MM.1S (cell line): ENCODE measurements around the gene RPS14.

Source experiments
- DNase-seq: peaks from one replicate; pipeline ENCODE4 v3.0.0-alpha.2; 2015
- H2AFZ ChIP-seq: fragments of 300-600 bp; sonication (generic); 2 replicates; pipeline ENCODE4 v1.6.0; 2016; ENCODE audit warnings: antibody characterized with exemption, low read length
- H3F3A ChIP-seq: fragments of 300-600 bp; sonication (generic); 2 replicates; pipeline ENCODE4 v1.6.1; 2016; ENCODE audit warnings: mild to moderate bottlenecking, antibody characterized with exemption, low read length, moderate library complexity, mixed read lengths; ENCODE audit not compliant: insufficient read depth
- H3K27ac ChIP-seq: fragments of 300-600 bp; sonication (generic); 2 replicates; pipeline ENCODE4 v1.5.1; 2016; ENCODE audit warnings: mild to moderate bottlenecking, low read length
- H3K27me3 ChIP-seq: fragments of 300-600 bp; sonication (generic); replicated peaks from 2 replicates; pipeline ENCODE4 v1.6.0; 2016; ENCODE audit warnings: low read length; ENCODE audit not compliant: insufficient read depth
- H3K36me3 ChIP-seq: fragments of 300-600 bp; sonication (generic); replicated peaks from 2 replicates; pipeline ENCODE4 v1.6.1; 2016; ENCODE audit warnings: mild to moderate bottlenecking, low read length, mixed read lengths; ENCODE audit not compliant: insufficient read depth
- H3K4me1 ChIP-seq: fragments of 300-600 bp; sonication (generic); 2 replicates; pipeline ENCODE4 v1.6.1; 2016; ENCODE audit warnings: low read length, mixed read lengths
- H3K4me2 ChIP-seq: fragments of 300-600 bp; sonication (generic); 2 replicates; pipeline ENCODE4 v1.6.0; 2016; ENCODE audit warnings: low read depth, low read length
- H3K4me3 ChIP-seq: fragments of 300-600 bp; sonication (generic); 2 replicates; pipeline ENCODE4 v1.5.1; 2016; ENCODE audit warnings: low read length, mixed read lengths
- H3K79me2 ChIP-seq: fragments of 300-600 bp; sonication (generic); 2 replicates; pipeline ENCODE4 v1.6.1; 2016; ENCODE audit warnings: mixed run types, low read length, mixed read lengths
- H3K9ac ChIP-seq: fragments of 300-600 bp; sonication (generic); 2 replicates; pipeline ENCODE4 v1.6.1; 2016; ENCODE audit warnings: low read length, mixed read lengths
- H3K9me2 ChIP-seq: fragments of 300-600 bp; sonication (generic); replicated peaks from 2 replicates; pipeline ENCODE4 v1.6.1; 2016; ENCODE audit warnings: mild to moderate bottlenecking, low read length, mixed read lengths; ENCODE audit not compliant: insufficient read depth
- H3K9me3 ChIP-seq: fragments of 300-600 bp; sonication (generic); replicated peaks from 2 replicates; pipeline ENCODE4 v1.6.1; 2016; ENCODE audit warnings: mild to moderate bottlenecking, low read length, mixed read lengths; ENCODE audit not compliant: insufficient read depth
- H4K20me1 ChIP-seq: fragments of 300-600 bp; sonication (generic); 2 replicates; pipeline ENCODE4 v1.6.1; 2016; ENCODE audit warnings: mild to moderate bottlenecking, low read length, moderate library complexity, mixed read lengths; ENCODE audit not compliant: insufficient read depth
- EZH2 ChIP-seq: fragments of 300-600 bp; sonication (generic); optimal IDR thresholded peaks from 2 replicates; pipeline ENCODE3; 2017; ENCODE audit warnings: low read depth, mild to moderate bottlenecking, antibody characterized with exemption, low read length, mixed read lengths
- EZH2phosphoT487 ChIP-seq: fragments of 300-600 bp; sonication (generic); IDR thresholded peaks from 2 replicates; pipeline ENCODE4 v1.6.1; 2018; ENCODE audit warnings: antibody characterized with exemption, low read length
- TF ChIP-seq, protein P1 (sequence below): fragments of 300-600 bp; sonication (generic); IDR thresholded peaks from 2 replicates; pipeline ENCODE4 v1.5.1; 2016; ENCODE audit warnings: antibody characterized with exemption, low read length, mixed read lengths

The RPS14 gene

DNA sequence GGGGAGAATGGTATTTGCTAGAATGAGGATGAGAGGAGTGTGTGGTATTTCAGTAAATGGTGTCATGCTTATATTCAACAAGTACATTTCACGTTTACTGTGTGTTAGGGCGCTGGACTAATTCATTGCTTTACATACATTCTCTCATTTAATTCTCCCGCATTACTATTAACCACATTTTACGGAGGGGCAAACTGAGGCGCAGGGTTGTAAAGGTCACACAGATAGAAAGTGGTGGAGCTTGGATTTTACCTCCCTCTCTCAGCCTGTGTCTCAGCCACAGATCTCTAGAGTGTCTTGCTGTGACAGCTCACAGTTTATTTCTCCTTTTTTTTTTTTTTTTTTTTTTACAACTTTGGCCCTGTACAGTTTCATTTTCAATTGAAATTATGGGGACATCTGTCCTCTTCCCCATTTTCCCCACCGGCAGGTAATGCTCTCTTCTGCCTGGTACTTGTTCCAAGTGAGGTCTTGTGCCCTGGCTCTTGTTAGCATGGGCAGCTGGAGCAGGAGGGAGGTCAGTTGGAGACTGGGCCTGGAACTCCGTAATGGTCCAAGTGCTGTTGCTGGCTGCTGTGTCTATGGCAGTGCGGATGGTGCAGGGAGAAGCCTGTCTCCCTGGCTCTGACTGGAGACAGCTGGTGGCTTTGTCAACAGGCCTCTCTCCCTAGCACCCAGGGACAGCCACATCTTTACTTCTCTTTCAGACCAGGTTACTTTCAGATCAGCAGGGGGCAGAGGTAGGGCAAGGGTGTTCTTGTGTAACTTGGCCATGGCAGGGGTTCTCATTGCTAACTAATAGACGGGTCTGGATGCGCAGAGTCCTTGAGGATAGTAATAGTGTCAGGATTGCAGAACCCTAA lies 37.9 kb upstream of the RPS14 start:
- Histone ChIP-seq H3K79me2 (peaks cover 53% of the 10 kb centered on the region), H3K4me2 (peak overlapping the region; percentile 71), H4K20me1 (no peaks in the 10 kb centered on the region), H3K9ac (peak overlapping the region; percentile 85), H3K9me3 (no peaks in the 10 kb centered on the region), H3K4me3 (peak overlapping the region; percentile 88), H3F3A (peaks cover 8% of the 10 kb centered on the region), H3K27ac (peak overlapping the region; percentile 38; the same call in 1 of the 2 replicates), H3K9me2 (no peaks in the 10 kb centered on the region), H3K4me1 (peaks cover 34% of the 10 kb centered on the region), H3K36me3 (no peaks in the 10 kb centered on the region), H3K27me3 (no peaks in the 10 kb centered on the region), H2AFZ (peak overlapping the region; percentile 96)
- DNase-seq: peak; percentile 27
- no peak for TF ChIP-seq EZH2
- TF ChIP-seq, protein P1, sequence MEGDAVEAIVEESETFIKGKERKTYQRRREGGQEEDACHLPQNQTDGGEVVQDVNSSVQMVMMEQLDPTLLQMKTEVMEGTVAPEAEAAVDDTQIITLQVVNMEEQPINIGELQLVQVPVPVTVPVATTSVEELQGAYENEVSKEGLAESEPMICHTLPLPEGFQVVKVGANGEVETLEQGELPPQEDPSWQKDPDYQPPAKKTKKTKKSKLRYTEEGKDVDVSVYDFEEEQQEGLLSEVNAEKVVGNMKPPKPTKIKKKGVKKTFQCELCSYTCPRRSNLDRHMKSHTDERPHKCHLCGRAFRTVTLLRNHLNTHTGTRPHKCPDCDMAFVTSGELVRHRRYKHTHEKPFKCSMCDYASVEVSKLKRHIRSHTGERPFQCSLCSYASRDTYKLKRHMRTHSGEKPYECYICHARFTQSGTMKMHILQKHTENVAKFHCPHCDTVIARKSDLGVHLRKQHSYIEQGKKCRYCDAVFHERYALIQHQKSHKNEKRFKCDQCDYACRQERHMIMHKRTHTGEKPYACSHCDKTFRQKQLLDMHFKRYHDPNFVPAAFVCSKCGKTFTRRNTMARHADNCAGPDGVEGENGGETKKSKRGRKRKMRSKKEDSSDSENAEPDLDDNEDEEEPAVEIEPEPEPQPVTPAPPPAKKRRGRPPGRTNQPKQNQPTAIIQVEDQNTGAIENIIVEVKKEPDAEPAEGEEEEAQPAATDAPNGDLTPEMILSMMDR: peak; percentile 34

DNA sequence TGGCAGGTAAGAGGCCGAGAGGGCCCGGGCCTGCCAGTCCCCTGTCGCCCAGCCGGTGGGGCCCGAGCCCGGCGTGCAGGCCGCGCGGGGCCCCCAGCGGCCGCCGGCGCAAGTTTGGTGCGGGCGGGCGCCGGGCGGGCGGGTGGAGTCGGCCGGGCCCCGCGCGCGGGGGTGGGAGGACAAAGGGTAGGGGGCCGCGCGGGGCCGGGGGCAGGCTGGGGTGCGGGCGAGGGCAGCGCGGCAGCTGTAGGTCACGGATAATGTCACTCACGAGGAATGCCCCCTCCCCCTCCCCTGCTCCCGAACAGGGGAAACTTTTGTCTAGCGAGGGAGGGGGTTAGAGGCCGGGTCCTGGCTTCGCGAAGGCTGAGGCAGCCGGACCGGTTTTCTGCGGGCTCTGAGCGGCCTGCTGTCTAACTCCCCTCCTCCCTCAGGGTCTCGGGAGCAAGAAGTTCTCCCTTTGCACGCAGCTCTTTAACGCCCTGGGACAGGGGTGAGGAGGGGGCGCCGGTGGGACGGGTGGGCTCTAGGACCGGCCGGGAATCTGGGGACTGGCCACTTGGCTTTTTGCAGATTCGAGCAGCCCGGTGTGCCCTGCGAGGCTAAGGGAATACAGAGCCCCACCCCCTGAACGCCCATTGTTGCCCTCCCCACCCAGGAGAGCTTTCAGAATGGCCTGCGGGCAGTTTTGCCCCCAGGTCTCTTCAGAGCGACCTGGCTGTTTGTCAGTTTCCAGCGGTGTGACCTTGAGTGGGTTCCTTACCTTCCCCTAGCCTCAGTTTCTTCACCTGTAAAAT lies 37.1 kb upstream of the RPS14 start:
- H3K27ac ChIP-seq: peak overlapping the region; percentile 38; the same call in 1 of the 2 replicates
- peaks cover 34% of the 10 kb centered on the region for H3K4me1 ChIP-seq
- no peaks in the 10 kb centered on the region for H3K9me2 ChIP-seq
- H3K27me3 ChIP-seq: no peaks in the 10 kb centered on the region
- H3K9me3 ChIP-seq: no peaks in the 10 kb centered on the region
- H3K4me3 ChIP-seq: peak overlapping the region; percentile 88
- H3K79me2 ChIP-seq: peaks cover 47% of the 10 kb centered on the region
- H3F3A ChIP-seq: peaks cover 8% of the 10 kb centered on the region
- TF ChIP-seq, protein P1: no peak
- peak overlapping the region; percentile 96 for H2AFZ ChIP-seq
- H4K20me1 ChIP-seq: no peaks in the 10 kb centered on the region
- H3K4me2 ChIP-seq: peak overlapping the region; percentile 71
- peak; percentile 56 for DNase-seq
- H3K36me3 ChIP-seq: no peaks in the 10 kb centered on the region
- H3K9ac ChIP-seq: peak overlapping the region; percentile 85

DNA sequence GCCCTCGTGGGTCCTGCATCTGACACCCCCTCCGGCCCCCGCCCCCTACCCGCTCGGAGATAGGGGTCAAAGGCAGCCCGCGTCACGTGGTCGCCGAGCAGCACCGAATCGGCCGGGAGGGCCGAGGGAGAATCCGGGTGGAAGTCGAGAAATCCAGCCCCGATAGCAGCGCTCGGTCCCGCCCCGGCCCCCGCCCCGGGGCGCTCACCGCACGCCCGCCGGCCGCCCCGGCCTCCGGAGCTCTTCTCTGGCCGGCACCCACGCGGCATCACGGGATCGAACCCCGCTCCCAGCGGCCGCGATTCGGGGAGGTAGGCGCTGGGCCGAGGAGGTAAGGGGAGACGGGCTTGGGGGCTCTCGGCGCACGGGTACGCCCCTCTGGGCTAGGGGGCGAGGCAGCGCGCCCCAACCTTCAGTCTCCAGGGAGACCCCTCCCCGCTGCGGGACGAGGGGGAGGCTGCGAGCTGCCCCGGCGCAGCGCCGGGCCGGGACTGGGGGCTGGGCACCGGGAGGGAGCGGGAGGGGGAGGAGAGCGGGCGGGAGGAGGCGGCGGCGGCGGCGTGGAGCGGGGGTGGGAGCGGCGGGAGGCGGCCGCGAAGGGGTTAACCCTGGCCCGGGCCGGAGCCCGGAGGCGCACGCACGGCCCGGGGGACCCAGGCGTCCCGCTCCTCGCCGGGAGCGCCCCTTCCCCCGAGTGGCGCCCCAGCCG lies 36.3 kb upstream of the RPS14 start:
- Histone ChIP-seq H3K4me3 (peak overlapping the region; percentile 82), H3K4me2 (peak overlapping the region; percentile 67; the same call in 1 of the 2 replicates), H2AFZ (peak overlapping the region; percentile 73), H4K20me1 (no peaks in the 10 kb centered on the region), H3K4me1 (peaks cover 34% of the 10 kb centered on the region), H3K27ac (no peak overlapping the region), H3K9me2 (no peaks in the 10 kb centered on the region), H3K79me2 (peaks cover 39% of the 10 kb centered on the region), H3K36me3 (no peaks in the 10 kb centered on the region), H3F3A (peaks cover 10% of the 10 kb centered on the region), H3K27me3 (no peaks in the 10 kb centered on the region), H3K9me3 (no peaks in the 10 kb centered on the region), H3K9ac (peak overlapping the region; percentile 83)
- no peak for DNase-seq
- TF ChIP-seq EZH2 (no peak), EZH2phosphoT487 (no peak)
- TF ChIP-seq, protein P1: no peak
